ENCODE data around the gene CTXN3. TPM values are rescaled to one million over a fixed set of nuclear protein-coding genes. Genes with fewer than 3 reads are reported as not detected.

The CTXN3 gene
- total RNA-seq, 2 experiments from 2014 or later, result not detected

DNA sequence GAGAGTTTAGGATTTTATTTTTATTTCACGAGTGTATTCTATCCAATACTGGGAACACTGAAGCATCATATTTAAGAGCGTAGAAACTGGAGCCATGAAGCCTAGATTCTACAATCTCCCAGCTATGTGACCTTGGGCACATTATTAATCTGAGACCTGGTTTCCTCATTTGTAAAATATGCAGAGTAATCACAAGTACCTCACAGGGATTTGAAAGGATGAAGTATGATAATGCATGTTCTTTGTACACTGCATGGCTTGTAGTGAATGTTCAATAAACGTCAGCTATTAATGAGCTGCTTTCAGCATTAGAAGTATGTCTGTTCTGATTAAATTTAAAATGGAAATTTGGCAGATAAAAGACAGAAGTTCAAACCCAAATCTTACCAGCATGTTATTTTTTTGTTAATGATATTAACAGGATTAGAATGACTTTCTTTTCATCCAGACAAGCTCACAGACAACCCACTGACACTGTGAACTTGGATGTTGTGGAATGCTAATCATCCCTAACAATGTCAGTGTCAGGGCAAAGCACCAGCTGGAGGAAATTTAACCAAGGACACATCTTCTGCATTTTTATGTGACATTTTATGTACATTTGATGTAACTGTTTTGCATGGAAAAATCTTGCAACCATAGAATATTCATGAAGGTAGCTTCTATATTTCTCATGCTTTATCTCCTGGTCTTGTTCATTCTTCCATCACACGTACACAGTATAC is 27.1 kb upstream of the CTXN3 start:
- CTCF ChIA-PET, result no interaction called here
- peaks cover 2% of the 10 kb centered on the region for H3K36me3 Mint-ChIP-seq
- no peaks in the 10 kb centered on the region for H3K9me3 Mint-ChIP-seq (ENCODE audit: low read depth)
- no peaks in the 10 kb centered on the region for H3K4me1 Mint-ChIP-seq
- ATAC-seq (no peak), DNase-seq (no peak)
- no peak overlapping the region for H3K4me3 Mint-ChIP-seq
- H3K27ac Mint-ChIP-seq, result no peak overlapping the region
- H3K27me3 Mint-ChIP-seq, result peaks cover 3% of the 10 kb centered on the region

GRCh38 chr5:127634007-127634406 is 14.9 kb upstream of the CTXN3 start:
- H3K27ac Mint-ChIP-seq, result no peak overlapping the region
- CTCF ChIA-PET, result interaction anchor here (1.1 kb wide), 1 partner anchor 11 kb away, joined by 3 read pairs; no protein-coding TSS in a partner anchor
- no peaks in the 10 kb centered on the region for H3K4me1 Mint-ChIP-seq
- ATAC-seq (no peak), DNase-seq (no peak)
- no peaks in the 10 kb centered on the region for H3K36me3 Mint-ChIP-seq
- H3K27me3 Mint-ChIP-seq, result peaks cover 14% of the 10 kb centered on the region
- no peak overlapping the region for H3K4me3 Mint-ChIP-seq
- no peaks in the 10 kb centered on the region for H3K9me3 Mint-ChIP-seq (ENCODE audit: low read depth)

DNA sequence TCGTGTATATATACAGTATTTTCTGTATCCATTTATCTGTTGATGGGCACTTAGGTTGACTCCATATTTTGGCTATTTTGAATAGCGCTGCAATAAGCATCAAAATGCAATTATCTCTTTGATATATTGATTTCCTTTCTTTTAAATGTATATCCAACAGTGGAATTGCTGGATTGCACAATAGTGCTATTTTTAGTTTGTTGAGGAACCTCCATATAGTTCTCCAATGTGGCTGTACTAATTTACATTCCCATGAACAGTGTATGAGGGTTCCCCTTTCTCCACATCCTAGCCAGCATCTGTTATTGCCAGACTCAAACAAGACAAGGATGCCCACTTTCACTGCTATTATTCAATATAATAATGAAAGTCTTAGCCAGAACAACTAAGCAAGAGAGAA is 9.1 kb upstream of the CTXN3 start:
- CTCF ChIA-PET, result no interaction called here
- ATAC-seq (no peak), DNase-seq (no peak)
- Mint-ChIP-seq H3K36me3 (no peaks in the 10 kb centered on the region), H3K4me1 (no peaks in the 10 kb centered on the region), H3K27ac (no peak overlapping the region), H3K27me3 (peaks cover 10% of the 10 kb centered on the region), H3K9me3 (ENCODE audit: low read depth) (no peaks in the 10 kb centered on the region), H3K4me3 (no peak overlapping the region)

DNA sequence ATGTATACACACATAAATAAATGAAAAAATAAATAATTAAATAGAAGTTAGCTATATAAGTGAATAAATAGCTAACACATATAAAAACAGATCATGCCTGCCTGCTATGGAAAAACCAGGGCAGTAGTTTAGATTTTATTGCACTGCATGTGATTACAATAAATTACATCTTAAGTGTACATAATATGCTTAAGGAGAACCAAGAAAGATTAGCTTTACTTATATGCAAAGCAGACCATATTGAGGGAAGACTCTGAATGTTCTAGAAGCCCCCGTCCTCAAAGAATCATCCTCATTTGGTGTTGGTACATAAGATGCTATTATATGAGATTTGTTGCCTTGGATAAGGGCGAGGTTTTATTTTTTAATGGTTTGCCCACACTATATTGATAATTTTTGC is 5.9 kb upstream of the CTXN3 start:
- no peak for DNase-seq
- Mint-ChIP-seq H3K4me1 (no peaks in the 10 kb centered on the region), H3K9me3 (ENCODE audit: low read depth) (no peaks in the 10 kb centered on the region), H3K27me3 (peaks cover 4% of the 10 kb centered on the region), H3K4me3 (no peak overlapping the region), H3K36me3 (no peaks in the 10 kb centered on the region), H3K27ac (no peak overlapping the region)
- CTCF ChIA-PET, result no interaction called here
- no peak for ATAC-seq

DNA sequence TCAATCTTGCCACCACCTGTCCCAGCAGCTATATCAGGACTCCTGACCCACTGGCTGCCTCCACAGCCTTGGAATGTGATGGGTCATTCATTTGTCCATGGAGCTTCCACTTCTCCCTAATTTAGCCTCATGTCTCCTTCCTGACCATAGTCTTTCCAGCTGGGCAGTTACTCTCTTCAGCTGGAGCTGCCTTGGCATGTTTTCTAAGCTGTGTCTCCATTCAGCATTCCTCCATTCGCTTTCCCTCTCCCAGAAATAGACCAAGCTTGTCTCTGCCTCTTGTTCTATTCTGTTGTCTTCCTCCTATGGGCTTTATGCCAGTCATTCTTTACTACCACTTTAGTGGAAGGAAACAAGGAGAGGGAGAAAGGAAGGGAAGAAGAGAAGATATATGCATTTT is 5.3 kb upstream of the CTXN3 start:
- no peaks in the 10 kb centered on the region for H3K36me3 Mint-ChIP-seq
- ATAC-seq, result no peak

GRCh38 chr5:127645300-127645726 is 3.6 kb upstream of the CTXN3 start:
- DNase-seq, result no peak
- no peak for ATAC-seq
- Mint-ChIP-seq H3K27ac (no peak overlapping the region), H3K27me3 (peaks cover 8% of the 10 kb centered on the region), H3K9me3 (ENCODE audit: low read depth) (no peaks in the 10 kb centered on the region), H3K4me1 (no peaks in the 10 kb centered on the region), H3K36me3 (no peaks in the 10 kb centered on the region), H3K4me3 (no peak overlapping the region)
- CTCF ChIA-PET, result interaction anchor here (1.1 kb wide), 2 partner anchors 11 to 13 kb away, joined by 3 read pairs; no protein-coding TSS in a partner anchor

More for the DNA sequence above, 5.3 kb upstream of the CTXN3 start:
- Mint-ChIP-seq H3K9me3 (ENCODE audit: low read depth) (no peaks in the 10 kb centered on the region), H3K27me3 (peaks cover 4% of the 10 kb centered on the region), H3K27ac (no peak overlapping the region), H3K4me3 (no peak overlapping the region), H3K4me1 (no peaks in the 10 kb centered on the region)
- CTCF ChIA-PET, result no interaction called here
- DNase-seq, result no peak

GRCh38 chr5:127647361-127647958 is 1.4 kb upstream of the CTXN3 start:
- H3K27me3 Mint-ChIP-seq, result peaks cover 10% of the 10 kb centered on the region
- no peaks in the 10 kb centered on the region for H3K36me3 Mint-ChIP-seq
- no peaks in the 10 kb centered on the region for H3K4me1 Mint-ChIP-seq
- no peak overlapping the region for H3K4me3 Mint-ChIP-seq
- H3K27ac Mint-ChIP-seq, result no peak overlapping the region
- ATAC-seq (no peak), DNase-seq (no peak)
- H3K9me3 Mint-ChIP-seq (ENCODE audit: low read depth), result no peaks in the 10 kb centered on the region
- CTCF ChIA-PET, result no interaction called here

DNA sequence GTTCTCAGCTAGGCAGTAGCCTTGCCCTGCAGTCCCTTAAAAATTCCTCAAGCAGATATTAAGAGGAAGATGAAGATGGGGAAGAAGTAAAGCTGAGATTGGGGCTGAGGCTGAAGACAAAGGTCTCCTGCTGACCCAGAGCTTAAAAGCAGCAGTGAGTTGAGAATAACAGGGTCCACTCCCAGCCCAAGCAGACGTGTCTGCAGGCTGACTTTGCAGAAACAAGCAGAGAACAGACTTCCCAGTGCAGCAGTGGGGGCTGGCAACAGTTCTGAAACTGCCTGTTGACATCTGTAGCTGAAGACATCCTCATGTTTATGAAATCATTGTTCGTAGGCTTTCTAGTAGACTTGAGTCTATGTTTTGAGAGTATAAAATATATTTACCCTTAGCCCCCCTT is 1.1 kb downstream of the CTXN3 start:
- no peaks in the 10 kb centered on the region for H3K36me3 Mint-ChIP-seq
- no peak overlapping the region for H3K4me3 Mint-ChIP-seq
- H3K4me1 Mint-ChIP-seq, result no peaks in the 10 kb centered on the region
- peaks cover 14% of the 10 kb centered on the region for H3K27me3 Mint-ChIP-seq
- no peak overlapping the region for H3K27ac Mint-ChIP-seq
- no peaks in the 10 kb centered on the region for H3K9me3 Mint-ChIP-seq (ENCODE audit: low read depth)
- DNase-seq (no peak), ATAC-seq (no peak)
- CTCF ChIA-PET, result no interaction called here

- H3K27ac Mint-ChIP-seq, result no peak overlapping the region
- peaks cover 12% of the 10 kb centered on the region for H3K27me3 Mint-ChIP-seq
- ATAC-seq (no peak), DNase-seq (no peak)
- H3K36me3 Mint-ChIP-seq, result no peaks in the 10 kb centered on the region
- H3K9me3 Mint-ChIP-seq (ENCODE audit: low read depth), result no peaks in the 10 kb centered on the region
- CTCF ChIA-PET, result no interaction called here
- H3K4me3 Mint-ChIP-seq, result no peak overlapping the region
- H3K4me1 Mint-ChIP-seq, result no peaks in the 10 kb centered on the region
These were observed 1.8 kb downstream of the CTXN3 start for GRCh38 chr5:127650649-127651048.

DNA sequence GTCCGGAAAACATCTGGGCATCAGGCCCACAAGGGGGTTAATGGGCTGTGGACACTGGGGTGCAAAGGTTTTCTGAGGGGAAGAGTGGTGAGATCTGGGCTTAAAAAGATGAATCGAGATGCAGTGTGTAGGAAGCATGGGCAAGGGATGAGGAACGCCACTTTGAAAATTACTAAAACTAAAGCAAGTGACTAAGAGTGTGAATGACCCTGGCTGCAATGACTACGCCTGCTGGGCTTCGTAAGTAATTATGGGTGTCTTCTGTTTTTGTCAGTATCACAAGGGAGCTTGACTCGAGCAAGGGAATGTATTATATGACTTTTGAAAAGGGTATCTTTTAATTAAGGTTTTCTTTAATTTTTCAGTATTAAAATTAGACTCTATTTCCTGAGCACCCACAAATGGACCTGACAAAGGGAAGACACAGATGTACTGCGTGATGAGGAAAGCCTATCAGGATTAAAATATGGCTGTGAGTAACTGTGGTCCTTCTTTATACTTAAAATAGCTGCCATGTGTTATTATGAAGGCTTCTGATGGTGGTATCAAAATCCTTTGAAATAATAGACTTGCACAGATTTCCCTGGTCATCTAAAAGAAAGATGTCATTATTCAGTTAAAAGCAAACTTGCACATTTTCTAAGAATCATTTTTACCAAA is 4.2 kb downstream of the CTXN3 start:
- CTCF ChIA-PET, result no interaction called here
- Mint-ChIP-seq H3K27me3 (peaks cover 20% of the 10 kb centered on the region), H3K4me3 (no peak overlapping the region), H3K4me1 (no peaks in the 10 kb centered on the region), H3K36me3 (no peaks in the 10 kb centered on the region), H3K9me3 (ENCODE audit: low read depth) (no peaks in the 10 kb centered on the region), H3K27ac (no peak overlapping the region)
- no peak for ATAC-seq
- no peak for DNase-seq

DNA sequence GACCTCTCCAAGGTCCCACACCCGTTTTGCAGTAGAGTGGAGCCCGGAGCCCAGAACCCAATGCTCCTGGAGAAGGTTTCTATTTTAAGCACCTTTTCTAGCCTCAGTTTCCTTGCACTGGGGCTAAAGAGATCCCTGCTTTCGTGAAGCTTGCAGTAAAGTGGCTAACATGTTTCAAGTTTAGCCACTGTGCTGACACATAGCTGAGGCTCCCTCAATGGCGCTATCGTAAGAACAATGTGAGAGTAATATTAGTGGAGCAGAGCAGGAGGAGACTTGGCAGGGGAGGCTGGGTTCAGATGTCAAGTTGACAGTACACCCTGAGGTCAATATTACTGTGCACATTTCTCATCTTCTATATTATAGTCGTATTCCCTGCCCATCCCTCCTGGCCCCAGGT is 7.9 kb downstream of the CTXN3 start:
- no peak for ATAC-seq
- H3K9me3 Mint-ChIP-seq (ENCODE audit: low read depth), result no peaks in the 10 kb centered on the region
- no peak overlapping the region for H3K4me3 Mint-ChIP-seq
- DNase-seq, result no peak
- no peak overlapping the region for H3K27ac Mint-ChIP-seq
- peaks cover 24% of the 10 kb centered on the region for H3K27me3 Mint-ChIP-seq
- H3K4me1 Mint-ChIP-seq, result no peaks in the 10 kb centered on the region
- CTCF ChIA-PET, result no interaction called here
- no peaks in the 10 kb centered on the region for H3K36me3 Mint-ChIP-seq

GRCh38 chr5:127660047-127660733 is 11.3 kb downstream of the CTXN3 start:
- H3K4me3 Mint-ChIP-seq, result no peak overlapping the region
- no peaks in the 10 kb centered on the region for H3K36me3 Mint-ChIP-seq
- CTCF ChIA-PET, result no interaction called here
- peaks cover 21% of the 10 kb centered on the region for H3K27me3 Mint-ChIP-seq
- H3K4me1 Mint-ChIP-seq, result no peaks in the 10 kb centered on the region
- no peak for ATAC-seq
- no peaks in the 10 kb centered on the region for H3K9me3 Mint-ChIP-seq (ENCODE audit: low read depth)
- no peak overlapping the region for H3K27ac Mint-ChIP-seq
- no peak for DNase-seq

- ATAC-seq (no peak), DNase-seq (no peak)
- CTCF ChIA-PET, result no interaction called here
- Mint-ChIP-seq H3K9me3 (ENCODE audit: low read depth) (no peaks in the 10 kb centered on the region), H3K27me3 (peaks cover 9% of the 10 kb centered on the region), H3K4me1 (no peaks in the 10 kb centered on the region), H3K36me3 (no peaks in the 10 kb centered on the region), H3K4me3 (no peak overlapping the region), H3K27ac (no peak overlapping the region)
These were observed 15.2 kb downstream of the CTXN3 start for GRCh38 chr5:127664093-127664492.

GRCh38 chr5:127665641-127666040 is 16.8 kb downstream of the CTXN3 start:
- ATAC-seq (no peak), DNase-seq (no peak)
- H3K4me1 Mint-ChIP-seq, result no peaks in the 10 kb centered on the region
- H3K36me3 Mint-ChIP-seq, result no peaks in the 10 kb centered on the region
- H3K9me3 Mint-ChIP-seq (ENCODE audit: low read depth), result no peaks in the 10 kb centered on the region
- CTCF ChIA-PET, result no interaction called here
- H3K27me3 Mint-ChIP-seq, result peaks cover 4% of the 10 kb centered on the region
- no peak overlapping the region for H3K4me3 Mint-ChIP-seq
- H3K27ac Mint-ChIP-seq, result no peak overlapping the region
